Epithelial cell of esophagus (primary cell): Measurements from ENCODE around the gene RELCH.

Experiments used
- DNase-seq: peaks from one replicate; pipeline ENCODE4 v3.0.0; 2010; ENCODE audit warnings: low read depth
- H3K4me3 ChIP-seq: 2 replicates; pipeline ENCODE4 v1.5.1; 2011; ENCODE audit warnings: mild to moderate bottlenecking, low read length, control low read depth
- TF ChIP-seq, protein P1 (sequence below): IDR thresholded peaks from 2 replicates; pipeline ENCODE4 v1.5.1; 2011; ENCODE audit warnings: low read depth, mild to moderate bottlenecking, low read length, control low read depth, inconsistent platforms; ENCODE audit not compliant: insufficient read depth; ENCODE audit errors: missing control alignments

RELCH gene

DNA sequence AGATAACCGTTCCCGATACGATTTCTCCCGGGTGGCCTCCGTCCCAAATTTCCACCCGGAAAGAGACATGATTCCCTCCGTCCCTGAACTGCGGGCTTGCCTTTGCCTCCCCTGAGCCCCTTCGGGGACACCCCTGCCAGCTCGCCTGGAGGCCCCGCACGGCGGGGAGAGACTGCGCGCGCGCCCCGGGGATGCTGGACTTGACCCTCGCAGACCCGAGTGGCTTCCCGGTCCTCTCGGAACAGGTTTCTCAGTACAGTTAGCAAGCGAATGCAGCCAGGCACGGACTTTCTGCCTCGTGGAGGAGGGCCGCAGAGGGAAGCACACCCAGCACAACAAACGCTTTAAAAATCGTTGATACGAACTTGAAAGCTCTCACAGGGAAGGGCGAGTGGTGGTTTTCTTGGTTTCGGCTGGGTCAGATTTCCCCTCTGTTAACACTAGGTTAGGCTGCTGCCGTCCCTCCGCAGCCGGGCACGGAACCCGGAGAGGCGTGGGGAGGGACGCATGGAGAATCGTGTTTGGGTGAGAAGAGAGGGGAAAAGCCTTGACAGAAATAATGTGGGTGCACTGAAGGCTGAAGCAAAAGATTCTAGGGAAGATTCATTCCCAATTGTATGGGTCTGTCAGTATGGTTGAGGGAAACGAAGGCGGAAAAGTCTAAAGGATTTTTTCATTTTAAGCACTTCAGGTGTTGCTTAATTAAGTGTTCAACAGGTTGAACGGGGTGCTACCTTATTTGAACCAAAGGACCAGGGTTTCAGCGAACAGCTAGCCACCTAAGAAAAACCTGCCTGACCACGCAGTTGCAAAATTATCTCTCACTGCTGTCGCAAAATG is 139.0 kb downstream of the RELCH start:
- peak; percentile 63 for DNase-seq

DNA sequence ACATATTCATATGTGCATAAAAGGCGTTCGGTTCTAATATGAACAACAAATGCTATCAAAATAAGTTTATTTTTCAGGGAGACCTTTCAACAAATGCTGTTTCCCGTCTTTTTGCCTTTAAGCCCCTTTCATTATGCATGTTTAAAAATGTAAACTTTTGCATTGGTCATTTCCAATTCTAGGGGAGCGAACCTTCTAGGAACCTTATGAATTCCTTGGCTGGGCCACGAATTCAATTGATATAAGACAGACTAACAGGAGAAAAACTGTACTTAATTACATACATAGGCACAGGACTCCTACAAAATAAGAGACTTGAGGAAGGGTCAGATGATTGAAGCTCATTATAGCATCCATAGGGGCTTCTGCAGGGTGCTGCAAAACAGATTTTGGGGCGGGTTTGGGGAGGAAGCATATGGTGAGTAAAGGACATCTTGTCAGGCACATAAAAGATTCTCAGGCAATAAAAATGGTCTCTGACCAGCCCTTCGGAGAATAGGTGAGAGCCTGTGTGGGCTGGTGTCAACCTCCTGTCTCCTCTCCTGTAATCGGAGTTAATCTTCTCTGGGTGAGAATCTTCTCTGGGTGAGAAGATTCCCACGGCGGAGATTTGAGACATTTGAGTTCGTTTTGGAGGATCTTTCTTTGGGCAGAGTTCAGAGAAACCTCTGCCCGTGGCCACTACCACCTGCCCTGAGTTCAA is 139.7 kb downstream of the RELCH start:
- peak overlapping the region; percentile 42 for H3K4me3 ChIP-seq
- TF ChIP-seq, protein P1, sequence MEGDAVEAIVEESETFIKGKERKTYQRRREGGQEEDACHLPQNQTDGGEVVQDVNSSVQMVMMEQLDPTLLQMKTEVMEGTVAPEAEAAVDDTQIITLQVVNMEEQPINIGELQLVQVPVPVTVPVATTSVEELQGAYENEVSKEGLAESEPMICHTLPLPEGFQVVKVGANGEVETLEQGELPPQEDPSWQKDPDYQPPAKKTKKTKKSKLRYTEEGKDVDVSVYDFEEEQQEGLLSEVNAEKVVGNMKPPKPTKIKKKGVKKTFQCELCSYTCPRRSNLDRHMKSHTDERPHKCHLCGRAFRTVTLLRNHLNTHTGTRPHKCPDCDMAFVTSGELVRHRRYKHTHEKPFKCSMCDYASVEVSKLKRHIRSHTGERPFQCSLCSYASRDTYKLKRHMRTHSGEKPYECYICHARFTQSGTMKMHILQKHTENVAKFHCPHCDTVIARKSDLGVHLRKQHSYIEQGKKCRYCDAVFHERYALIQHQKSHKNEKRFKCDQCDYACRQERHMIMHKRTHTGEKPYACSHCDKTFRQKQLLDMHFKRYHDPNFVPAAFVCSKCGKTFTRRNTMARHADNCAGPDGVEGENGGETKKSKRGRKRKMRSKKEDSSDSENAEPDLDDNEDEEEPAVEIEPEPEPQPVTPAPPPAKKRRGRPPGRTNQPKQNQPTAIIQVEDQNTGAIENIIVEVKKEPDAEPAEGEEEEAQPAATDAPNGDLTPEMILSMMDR: no peak
- DNase-seq: no peak

More for the DNA sequence above, 139.0 kb downstream of the RELCH start:
- TF ChIP-seq, protein P1: no peak
- peak overlapping the region; percentile 42 for H3K4me3 ChIP-seq

DNA sequence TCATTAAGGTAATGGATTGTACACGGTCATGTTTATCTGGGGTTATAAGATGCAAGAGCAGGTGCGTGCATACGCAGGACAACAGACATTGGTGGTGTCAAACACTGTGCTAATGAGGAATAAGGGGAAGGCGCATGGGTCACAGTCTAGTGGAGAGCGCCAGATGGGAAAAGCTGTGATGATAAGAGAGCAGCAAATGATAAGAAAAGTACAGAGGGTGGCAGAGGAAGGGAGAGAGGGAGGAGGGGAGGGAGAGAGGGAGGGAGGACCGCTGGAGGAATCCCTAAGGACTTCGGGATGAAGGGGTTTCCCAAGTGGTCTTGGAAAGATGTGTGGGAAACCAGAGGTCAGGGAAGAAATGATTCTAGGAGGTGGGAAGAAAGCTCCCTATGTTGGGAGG is 140.9 kb downstream of the RELCH start:
- TF ChIP-seq, protein P1: no peak
- no peak for DNase-seq
- H3K4me3 ChIP-seq: no peak overlapping the region

DNA sequence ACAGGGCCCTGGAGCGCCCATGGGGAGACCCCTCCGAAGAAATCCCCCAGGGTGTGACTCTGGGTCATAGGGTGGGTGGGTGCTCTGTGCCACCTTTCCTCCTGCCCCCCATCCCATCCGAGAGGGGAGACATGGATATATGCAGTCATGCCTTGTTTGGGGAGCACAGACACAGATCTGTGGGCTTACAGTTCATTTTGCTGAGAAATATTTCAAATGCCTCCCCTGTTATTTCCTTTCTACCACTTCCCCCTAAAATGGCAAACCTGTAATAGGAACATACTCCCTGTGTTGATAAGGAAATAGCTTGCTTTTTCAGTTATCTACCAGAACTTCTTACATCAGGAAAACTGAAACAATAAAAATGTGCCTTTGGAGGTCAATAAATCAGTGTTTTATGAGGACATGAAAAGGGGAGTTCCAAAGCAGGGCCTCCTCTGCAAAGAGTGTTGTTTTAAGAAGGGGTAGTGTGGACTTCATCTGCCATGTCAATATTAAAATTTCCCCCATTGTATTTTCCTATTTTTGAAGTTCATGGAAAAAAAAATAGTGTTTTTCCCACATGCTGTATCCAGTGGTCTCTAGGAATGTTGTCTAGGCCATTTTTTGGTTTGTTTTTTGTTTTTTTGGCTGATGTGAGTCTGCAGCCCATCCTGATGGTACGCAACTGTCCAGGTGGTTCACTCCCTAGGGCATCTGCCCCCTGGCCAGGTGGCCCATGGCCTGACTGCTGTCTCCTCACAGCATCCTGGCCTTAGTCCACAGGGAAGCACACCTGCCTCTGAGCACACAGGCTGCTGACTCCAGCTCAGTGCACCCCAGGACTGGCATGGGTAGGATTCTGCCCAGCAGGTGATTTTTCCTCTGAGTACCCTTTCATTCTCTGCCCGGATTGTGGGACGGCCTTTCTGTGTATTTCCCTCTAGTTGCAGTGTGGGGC is 141.8 kb downstream of the RELCH start:
- H3K4me3 ChIP-seq: no peak overlapping the region
- TF ChIP-seq, protein P1: no peak
- DNase-seq: no peak

DNA sequence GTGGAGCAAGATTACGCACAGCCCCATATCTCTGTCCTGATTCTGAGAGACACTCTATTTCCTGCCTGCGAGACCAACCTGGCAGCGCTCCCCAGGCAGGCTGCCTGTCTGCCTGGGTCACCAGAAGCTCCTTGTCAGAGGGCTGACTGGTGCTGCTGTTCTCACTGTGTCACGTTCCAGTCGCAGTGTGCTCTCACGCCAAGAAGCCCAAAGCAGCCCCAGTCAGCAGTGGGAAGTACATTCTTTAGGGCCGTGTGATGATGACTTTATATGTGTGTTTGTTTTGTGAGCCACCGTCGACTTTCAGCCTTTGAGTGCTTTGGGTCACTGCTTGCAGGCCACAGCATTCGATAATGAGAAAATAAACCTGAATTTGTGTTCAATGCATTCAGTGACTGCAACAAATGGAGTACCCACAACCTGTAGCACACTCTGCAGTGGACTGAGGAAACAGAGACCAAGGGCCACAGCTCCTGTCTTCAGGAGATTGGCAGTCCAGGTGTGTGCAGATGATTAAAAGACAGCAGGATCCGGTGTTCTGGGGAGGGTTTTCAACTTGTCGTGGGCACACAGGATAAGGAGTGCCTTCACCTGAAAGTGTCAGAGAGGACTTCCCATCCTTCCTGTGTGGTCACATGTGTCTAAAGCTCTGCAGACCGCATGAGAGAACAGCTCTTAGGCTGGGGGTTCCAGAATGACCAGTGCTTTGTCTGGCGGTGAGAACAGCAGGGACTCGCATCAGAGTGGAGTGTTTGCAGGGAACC is 142.8 kb downstream of the RELCH start:
- H3K4me3 ChIP-seq: no peak overlapping the region
- TF ChIP-seq, protein P1: no peak
- peak; percentile 47 for DNase-seq

DNA sequence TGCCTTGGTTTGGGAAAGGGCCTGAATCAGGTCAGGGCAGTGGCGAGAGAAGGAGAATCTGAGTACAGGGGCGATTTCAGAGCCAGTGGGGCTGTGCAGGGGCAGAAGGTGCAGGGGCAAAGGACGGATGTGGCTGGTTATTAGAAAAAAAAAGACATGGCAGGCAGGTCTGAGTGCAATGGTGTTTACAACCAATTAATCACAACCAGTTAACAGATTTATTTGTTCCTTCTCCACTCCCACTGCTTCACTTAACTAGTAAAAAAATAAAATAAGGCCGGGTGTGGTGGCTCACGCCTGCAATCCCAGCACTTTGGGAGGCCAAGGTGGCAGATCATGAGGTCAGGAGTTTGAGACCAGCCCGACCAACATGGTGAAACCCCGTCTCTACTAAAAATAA is 143.6 kb downstream of the RELCH start:
- TF ChIP-seq, protein P1: no peak
- no peak overlapping the region for H3K4me3 ChIP-seq

More for the DNA sequence above, 143.6 kb downstream of the RELCH start:
- DNase-seq: no peak
